ENCODE results near the gene TGFB3. TPM values are rescaled to one million over a fixed set of nuclear protein-coding genes. Genes with fewer than 3 reads are reported as not detected.
"Not testable (repeated sequence)": the region's sequence is repeated elsewhere in the genome, so short reads cannot be mapped to it uniquely, and the experiment has no call there.

The TGFB3 gene
- total RNA-seq, 1 experiment from 2014 or later, result 2.9 TPM

GRCh38 chr14:75960231-75960630 is 21.6 kb downstream of the TGFB3 start:
- no peak for DNase-seq (ENCODE audit: low read depth)

DNA sequence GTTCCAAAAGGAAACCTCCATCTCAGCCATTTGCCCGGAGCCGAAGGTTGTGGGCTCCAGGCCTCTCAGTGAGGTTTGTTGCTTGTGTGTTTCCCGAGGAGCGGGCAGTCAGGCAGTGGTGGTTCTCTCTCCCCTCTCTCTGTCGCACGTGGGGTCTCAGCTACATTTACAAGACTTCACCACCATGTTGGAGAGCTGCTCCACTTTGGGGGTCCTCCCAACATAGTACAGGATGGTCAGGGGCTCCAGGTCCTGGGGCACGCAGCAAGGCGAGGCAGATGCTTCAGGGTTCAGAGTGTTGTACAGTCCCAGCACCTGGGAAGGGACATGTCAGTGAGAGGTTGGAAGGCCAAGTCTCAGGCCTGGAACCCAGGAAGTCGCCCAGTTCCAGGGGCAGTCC is 22.8 kb downstream of the TGFB3 start:
- DNase-seq (ENCODE audit: low read depth), result no peak

- DNase-seq (ENCODE audit: low read depth), result no peak
Observed at GRCh38 chr14:75952489-75952888, 29.3 kb downstream of the TGFB3 start.

GRCh38 chr14:75946785-75947184 is 35.0 kb downstream of the TGFB3 start:
- DNase-seq (ENCODE audit: low read depth), result no peak

DNA sequence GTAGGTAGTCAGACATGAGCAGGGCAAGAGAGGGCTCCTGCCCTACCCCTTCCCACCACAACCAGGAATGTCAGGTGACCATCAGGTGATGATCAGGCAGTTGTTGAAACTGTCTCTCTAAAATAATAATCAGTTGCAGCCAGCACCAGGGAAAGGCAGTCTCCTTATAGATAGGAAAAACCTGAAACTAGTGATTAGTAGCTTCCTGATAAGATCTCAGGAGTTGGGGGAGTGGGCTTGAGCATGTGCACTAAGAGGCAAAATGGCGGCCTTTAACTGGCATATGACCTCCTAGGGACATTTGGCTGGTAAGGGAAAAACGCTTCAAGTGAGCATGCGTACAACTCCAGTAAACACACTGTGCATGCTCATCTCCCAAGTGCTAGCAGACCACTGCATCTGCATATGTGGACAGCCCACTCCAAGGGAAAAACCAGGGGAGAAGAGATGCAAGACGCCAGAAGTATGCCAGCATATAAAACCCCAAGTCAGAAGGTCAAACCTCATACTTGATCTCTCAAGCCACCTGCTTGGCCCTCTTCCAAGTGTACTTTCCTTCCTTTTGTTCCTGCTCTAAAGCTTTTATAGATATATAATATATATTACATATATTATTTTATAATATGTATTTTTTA is 37.1 kb downstream of the TGFB3 start:
- DNase-seq (ENCODE audit: low read depth), result no peak

- DNase-seq (ENCODE audit: low read depth), result no peak
Observed at GRCh38 chr14:75941030-75941429, 40.8 kb downstream of the TGFB3 start.

- no peak for DNase-seq (ENCODE audit: low read depth)
Observed at GRCh38 chr14:75939200-75939599, 42.6 kb downstream of the TGFB3 start.

DNA sequence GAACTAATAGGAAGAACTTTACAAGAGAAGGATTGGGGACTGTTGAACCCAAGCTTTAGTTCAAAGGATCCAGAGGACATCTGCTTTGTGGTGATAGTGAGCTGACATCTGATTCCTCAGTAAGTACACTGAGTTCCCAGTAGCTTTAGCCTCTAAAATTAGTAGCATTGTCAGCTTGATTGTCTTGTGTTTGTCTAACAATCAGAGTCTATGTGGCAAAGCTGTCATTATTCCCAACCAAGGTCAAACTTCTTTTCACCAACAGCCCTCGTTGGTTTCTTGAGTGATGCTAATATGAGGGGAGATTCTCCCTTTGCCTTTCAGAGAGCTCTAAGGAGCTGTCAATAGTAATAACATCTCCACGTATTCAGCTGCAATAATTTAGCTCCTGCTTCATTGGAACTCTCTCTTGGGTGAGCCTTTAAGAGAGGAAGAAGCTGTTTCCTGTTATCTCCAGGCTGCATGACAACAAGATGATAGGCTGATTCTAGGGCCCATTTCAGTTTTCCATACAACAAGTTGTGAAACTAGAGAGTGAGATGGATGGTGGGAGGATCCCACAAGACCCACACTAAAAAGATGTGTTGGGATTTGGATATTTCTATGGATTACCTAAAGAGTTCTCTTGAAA is 46.7 kb downstream of the TGFB3 start:
- no peak for DNase-seq (ENCODE audit: low read depth)

GRCh38 chr14:75933712-75934296 is 48.0 kb downstream of the TGFB3 start:
- no peak for DNase-seq (ENCODE audit: low read depth)

DNA sequence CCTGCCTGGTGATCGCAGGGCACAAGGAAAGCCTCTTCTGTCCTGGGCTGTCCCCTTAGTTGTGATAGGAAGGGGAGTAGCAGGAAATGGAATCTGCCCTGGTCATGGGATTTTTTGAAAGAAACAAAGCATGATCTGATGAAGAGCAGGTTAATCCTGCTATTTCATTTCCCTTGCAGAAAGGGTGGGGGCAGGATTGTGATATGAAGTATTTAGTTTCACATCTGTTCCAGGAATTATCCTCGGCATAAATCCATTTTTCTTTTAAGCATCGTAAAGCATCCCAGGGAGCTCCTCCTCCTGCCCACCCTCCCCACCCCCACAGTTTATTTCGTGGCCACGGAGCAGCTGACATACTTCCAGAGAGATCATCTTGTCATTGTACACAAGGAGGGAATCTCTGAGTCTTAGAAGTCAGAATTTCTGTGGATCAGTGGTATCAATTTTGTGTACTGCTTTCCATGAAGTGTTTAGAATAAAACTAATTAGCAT is 53.1 kb downstream of the TGFB3 start:
- DNase-seq (ENCODE audit: low read depth), result no peak

DNA sequence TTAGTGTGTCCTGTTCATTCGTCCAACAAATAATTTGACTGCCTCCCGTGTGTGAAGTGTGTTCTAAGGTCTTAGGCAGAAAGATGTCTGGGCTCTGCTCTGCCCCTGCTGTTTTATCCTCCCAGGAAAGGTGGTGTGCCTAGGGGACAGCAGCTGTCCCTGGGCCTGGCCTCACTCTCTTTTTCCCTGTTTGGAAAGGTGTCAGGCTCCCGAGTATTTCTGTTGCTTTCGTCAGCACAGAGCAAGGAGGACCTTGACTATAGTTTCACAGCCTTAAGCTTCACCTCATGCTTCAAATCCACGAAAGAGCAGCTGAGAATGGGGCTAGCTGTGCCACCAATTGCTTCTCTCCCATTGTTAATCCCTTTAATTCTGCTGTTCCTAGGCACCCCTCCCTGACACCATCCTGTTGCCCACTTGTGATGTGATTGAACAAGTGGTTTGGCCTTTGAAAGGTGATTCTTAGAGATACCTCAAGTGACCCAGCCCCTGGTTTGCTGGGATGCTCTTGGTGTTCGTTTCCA is 54.2 kb downstream of the TGFB3 start:
- no peak for DNase-seq (ENCODE audit: low read depth)

- DNase-seq (ENCODE audit: low read depth), result no peak
Observed at GRCh38 chr14:75926431-75927115, 55.2 kb downstream of the TGFB3 start.

DNA sequence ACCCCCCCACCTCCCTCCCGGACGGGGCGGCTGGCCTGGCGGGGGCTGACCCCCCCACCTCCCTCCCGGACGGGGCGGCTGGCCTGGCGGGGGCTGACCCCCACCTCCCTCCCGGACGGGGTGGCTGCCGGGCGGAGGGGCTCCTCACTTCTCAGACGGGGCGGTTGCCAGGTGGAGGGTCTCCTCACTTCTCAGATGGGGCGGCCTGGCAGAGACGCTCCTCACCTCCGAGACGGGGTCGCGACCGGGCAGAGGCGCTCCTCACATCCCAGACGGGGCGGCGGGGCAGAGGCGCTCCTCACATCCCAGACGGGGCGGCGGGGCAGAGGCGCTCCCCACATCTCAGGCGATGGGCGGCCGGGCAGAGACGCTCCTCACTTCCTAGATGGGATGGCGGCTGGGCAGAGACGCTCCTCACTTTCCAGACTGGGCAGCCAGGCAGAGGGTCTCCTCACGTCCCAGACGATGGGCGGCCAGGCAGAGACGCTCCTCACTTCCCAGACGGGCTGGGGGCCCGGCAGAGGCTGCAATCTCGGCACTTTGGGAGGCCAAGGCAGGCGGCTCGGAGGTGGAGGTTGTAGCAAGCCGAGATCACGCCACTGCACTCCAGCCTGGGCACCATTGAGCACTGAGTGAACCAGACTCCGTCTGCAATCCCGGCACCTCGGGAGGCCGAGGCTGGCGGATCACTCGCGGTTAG is 56.5 kb downstream of the TGFB3 start:
- DNase-seq (ENCODE audit: low read depth), result not testable (repeated sequence)

DNA sequence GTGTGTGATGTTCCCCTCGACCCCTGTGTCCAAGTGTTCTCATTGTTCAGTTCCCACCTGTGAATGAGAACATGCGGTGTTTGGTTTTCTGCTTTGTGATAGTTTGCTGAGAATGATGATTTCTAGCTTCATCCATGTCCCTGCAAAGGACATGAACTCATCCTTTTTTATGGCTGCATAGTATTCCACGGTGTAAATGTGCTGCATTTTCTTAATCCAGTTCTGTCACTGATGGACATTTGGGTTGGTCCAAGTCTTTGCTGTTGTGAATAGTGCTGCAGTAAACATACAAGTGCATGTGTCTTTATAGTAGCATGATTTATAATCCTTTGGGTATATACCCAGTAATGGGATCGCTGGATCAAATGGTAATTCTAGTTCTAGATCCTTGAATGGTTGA is 61.4 kb downstream of the TGFB3 start:
- not testable (repeated sequence) for DNase-seq (ENCODE audit: low read depth)

DNA sequence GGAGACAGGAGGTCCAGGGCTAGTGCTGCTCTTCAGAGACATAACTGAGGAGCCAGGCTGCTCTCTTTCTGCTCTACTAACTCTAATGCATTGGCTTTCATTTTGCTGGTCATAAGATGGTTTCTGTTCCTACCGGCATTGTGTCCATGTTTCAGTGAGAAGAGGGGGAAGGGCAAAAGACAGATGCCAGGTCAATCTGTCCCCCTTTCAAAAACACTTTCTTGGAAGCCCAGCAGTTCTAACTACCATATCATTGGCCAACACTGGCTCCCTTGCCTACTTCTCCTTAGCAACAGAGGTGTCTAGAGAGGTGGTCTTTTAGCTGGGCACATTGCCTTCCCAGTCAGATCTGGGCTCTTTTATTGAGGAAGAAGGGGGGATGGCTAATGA is 63.9 kb downstream of the TGFB3 start:
- DNase-seq (ENCODE audit: low read depth), result no peak

DNA sequence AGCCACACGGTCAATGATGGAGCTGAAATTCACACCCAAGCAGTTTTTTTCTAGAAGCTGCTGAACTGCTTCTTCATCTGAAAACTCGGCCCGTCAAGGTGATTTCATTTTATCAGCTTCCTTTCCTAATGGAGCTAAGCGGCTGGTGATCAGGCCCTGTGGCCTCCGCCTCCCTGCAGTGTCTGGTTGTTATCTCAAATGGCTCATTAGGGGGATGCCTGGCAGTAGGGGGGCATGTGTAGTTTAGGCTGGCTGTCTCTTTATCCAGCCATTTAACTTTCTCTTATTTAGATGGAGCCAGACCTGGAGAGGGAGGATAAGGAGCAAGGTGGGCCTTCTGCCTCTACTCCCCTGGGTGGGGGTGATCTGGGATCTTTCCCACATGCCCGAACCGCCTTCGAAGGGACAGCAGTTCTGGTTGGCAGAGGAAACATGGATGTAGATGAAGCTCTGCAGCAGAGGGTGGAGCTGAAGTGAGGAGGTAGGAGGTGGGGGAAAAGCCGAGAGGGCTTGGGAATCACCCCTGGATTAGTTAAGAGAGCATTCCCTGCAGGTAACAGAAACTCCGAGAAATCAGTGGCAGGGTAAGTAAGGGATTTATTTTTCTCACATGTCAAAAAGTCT is 64.4 kb downstream of the TGFB3 start:
- DNase-seq (ENCODE audit: low read depth), result no peak

DNA sequence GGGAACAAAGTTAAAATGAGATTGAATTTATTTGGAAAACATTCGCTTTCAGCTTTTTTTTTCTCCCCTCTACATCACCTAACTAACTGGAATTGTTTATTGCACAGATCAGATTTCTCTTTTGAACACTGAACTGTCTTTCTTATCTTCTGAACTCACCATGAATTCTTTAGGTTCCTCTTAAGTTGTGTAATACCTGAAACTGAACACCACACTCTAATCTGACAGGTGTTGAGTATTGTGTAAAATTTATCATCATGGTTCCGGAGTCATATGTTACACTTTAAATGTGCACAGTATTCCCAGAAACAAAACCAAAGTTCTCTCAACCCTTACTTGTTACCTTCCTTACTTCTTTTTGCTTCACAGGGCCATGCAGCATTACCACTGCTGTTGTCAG is 66.8 kb downstream of the TGFB3 start:
- DNase-seq (ENCODE audit: low read depth), result no peak

- DNase-seq (ENCODE audit: low read depth), result no peak
Observed at GRCh38 chr14:75913183-75913582, 68.6 kb downstream of the TGFB3 start.

- DNase-seq (ENCODE audit: low read depth), result no peak
Observed at GRCh38 chr14:75911883-75912282, 69.9 kb downstream of the TGFB3 start.

- DNase-seq (ENCODE audit: low read depth), result no peak
Observed at GRCh38 chr14:75910048-75910447, 71.7 kb downstream of the TGFB3 start.

DNA sequence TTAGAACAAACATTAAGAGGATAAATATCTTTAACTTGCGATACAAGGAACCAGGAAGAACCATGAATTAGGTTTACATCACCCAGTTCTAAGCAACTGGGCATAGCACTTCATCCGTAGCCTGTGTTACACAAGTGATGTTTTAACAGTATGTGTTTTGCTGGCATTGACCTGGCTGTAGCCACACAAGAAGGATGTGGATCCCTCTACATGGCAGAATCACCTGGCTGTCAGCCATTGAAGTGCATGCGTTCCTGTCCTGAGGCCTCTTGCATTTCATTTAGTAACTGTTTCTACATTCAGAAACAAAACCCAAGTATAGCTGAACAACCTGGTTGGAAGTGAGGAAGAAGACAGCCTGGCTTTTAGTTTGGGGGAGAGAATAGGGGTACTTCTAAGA is 72.2 kb downstream of the TGFB3 start:
- no peak for DNase-seq (ENCODE audit: low read depth)

All from Daoy (cell line).